ENCODE measurements around the gene STAT5A. TPM values are rescaled to one million over a fixed set of nuclear protein-coding genes. Genes with fewer than 3 reads are reported as not detected.

The STAT5A gene
- polyA plus RNA-seq, 1 of the 3 experiments (the other 2 are of a cell fraction): 2.3 TPM

DNA sequence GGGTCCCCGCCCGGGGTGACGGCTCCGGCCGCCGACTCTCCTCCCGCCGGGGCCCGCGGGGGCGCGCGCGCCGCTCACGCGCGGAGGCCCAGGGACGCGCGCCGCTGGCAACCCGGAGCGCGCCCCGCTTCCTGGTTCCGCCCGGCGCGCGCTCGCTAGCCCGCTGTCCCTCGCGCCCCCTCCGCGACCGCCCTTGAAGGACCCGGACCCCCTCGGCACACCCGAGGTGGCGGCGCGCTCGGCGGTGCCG, 12.0 kb upstream of the STAT5A start, which contains the start of gene STAT5B (continued):
- TF ChIP-seq, protein P1, sequence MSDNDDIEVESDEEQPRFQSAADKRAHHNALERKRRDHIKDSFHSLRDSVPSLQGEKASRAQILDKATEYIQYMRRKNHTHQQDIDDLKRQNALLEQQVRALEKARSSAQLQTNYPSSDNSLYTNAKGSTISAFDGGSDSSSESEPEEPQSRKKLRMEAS (IDR thresholded peaks at IDR 0.05; ENCODE audit: low read depth): no peak
- no peak for TF ChIP-seq GABPA (IDR thresholded peaks at IDR 0.05; ENCODE audit: low read depth)
- no peak for TF ChIP-seq TCF12 (IDR thresholded peaks at IDR 0.05)
- TF ChIP-seq TEAD4 (IDR thresholded peaks at IDR 0.05; ENCODE audit: borderline replicate concordance, insufficient read depth): no peak
- no peak for TF ChIP-seq MXI1 (IDR thresholded peaks at IDR 0.05; ENCODE audit: low read depth, low read length)
- TF ChIP-seq, protein P2, sequence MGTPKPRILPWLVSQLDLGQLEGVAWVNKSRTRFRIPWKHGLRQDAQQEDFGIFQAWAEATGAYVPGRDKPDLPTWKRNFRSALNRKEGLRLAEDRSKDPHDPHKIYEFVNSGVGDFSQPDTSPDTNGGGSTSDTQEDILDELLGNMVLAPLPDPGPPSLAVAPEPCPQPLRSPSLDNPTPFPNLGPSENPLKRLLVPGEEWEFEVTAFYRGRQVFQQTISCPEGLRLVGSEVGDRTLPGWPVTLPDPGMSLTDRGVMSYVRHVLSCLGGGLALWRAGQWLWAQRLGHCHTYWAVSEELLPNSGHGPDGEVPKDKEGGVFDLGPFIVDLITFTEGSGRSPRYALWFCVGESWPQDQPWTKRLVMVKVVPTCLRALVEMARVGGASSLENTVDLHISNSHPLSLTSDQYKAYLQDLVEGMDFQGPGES (IDR thresholded peaks at IDR 0.05; ENCODE audit: low read depth, low read length): no peak
- TF ChIP-seq FOSL2 (IDR thresholded peaks at IDR 0.05; ENCODE audit: borderline replicate concordance, low read depth): no peak
- TF ChIP-seq, protein P3, sequence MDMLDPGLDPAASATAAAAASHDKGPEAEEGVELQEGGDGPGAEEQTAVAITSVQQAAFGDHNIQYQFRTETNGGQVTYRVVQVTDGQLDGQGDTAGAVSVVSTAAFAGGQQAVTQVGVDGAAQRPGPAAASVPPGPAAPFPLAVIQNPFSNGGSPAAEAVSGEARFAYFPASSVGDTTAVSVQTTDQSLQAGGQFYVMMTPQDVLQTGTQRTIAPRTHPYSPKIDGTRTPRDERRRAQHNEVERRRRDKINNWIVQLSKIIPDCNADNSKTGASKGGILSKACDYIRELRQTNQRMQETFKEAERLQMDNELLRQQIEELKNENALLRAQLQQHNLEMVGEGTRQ (IDR thresholded peaks at IDR 0.05; ENCODE audit: borderline replicate concordance, low read depth, low read length): no peak

DNA sequence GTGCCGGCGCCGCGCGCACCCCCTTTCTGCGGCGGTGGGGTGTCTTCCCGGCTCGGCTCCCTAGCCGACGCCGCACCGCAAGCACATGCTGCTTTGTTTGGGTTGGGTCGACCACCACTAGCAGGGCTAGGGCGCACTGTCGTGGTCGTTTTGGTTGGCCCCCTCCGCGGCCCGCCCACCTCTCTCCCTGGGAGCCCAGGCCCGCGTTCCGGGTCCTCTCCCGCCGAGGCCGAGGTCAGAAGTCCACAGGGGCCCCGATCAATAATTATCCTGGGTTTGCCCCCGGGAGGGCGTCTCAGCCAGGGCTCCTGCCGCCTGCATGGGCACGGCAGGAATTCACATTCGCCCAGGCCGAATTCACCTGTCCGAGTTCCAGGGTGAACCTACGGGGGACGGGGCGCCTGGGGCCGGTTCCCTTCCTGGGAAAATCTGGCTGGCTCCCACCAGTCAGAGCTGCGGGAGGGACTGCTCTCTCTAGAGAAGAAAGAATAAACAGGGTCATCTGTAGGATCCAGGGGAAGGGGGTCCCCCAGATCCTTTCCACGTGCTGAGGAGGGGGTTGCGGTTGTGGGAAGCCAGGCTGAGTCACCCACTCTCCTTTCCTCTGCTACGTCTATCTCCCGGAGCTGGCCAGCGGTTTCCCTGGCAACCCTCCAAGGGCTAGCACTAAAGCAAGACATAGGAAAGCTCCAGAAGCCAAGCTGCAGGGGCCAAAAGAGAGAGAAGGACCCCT, 11.5 kb upstream of the STAT5A start:
- H3K27ac ChIP-seq (ENCODE audit: low read depth in 2 of 2, low read length in 1 of 2): peak overlapping the region; percentile 67 to 85
- H3K9me3 ChIP-seq: no peaks in the 10 kb centered on the region
- H3K79me2 ChIP-seq (ENCODE audit: insufficient read depth): peaks cover 39% of the 10 kb centered on the region
- H3K27me3 ChIP-seq (ENCODE audit: insufficient read depth): no peaks in the 10 kb centered on the region
- peak overlapping the region; percentile 89 for H2AFZ ChIP-seq (ENCODE audit: low read depth)
- peaks cover 17% of the 10 kb centered on the region for H4K20me1 ChIP-seq (ENCODE audit: insufficient read depth)
- no peaks in the 10 kb centered on the region for H3K36me3 ChIP-seq (replicated peaks in 1 of 2; ENCODE audit: control insufficient read depth in 1 of 2, insufficient read depth in 2 of 2, low read length in 1 of 2)
- DNase-seq: peak; percentile 74
- POLR2A ChIA-PET: interaction anchor here (0.6 to 1.2 kb wide), 6 partner anchors 28 to 496 kb away, joined by 3 to 6 read pairs (median 4); partner anchors contain the start of gene VPS25
- peak overlapping the region; percentile 99 for H3K4me2 ChIP-seq
- 7% methylated on average over 20 of the region's 44 CpGs for WGBS (ENCODE audit: low lambda C conversion rate)
- CTCF ChIA-PET: interaction anchor here (0.8 to 2.9 kb wide), 5 partner anchors 16 to 160 kb away, joined by 3 to 13 read pairs (median 4); no protein-coding TSS in a partner anchor
- peak overlapping the region; percentile 81 for H3K9ac ChIP-seq
- no peaks in the 10 kb centered on the region for H3K9me2 ChIP-seq
- TF ChIP-seq, protein P1 (IDR thresholded peaks at IDR 0.05; ENCODE audit: low read depth): peak; percentile 61; the same call in 1 of the 2 replicates
- TF ChIP-seq EP300 (IDR thresholded peaks at IDR 0.05; ENCODE audit: borderline replicate concordance in 1 of 2, low read depth in 1 of 2, low read length in 1 of 2): no peak
- TF ChIP-seq JUND (IDR thresholded peaks at IDR 0.05): peak; percentile 56; the same call in 1 of the 2 replicates
- no peak for TF ChIP-seq RCOR1 (IDR thresholded peaks at IDR 0.05; ENCODE audit: low read length)
- TF ChIP-seq FOSL2 (IDR thresholded peaks at IDR 0.05; ENCODE audit: borderline replicate concordance, low read depth): peak; percentile 77
- 0 out of 2 replicates have a peak, but pooled peaks have one; percentile 12 for TF ChIP-seq SIN3A (IDR thresholded peaks at IDR 0.05; ENCODE audit: borderline replicate concordance, low read depth, low read length)
- TF ChIP-seq REST (IDR thresholded peaks at IDR 0.05; ENCODE audit: low read depth, low read length): peak; percentile 76
- TF ChIP-seq NFIC (IDR thresholded peaks at IDR 0.05; ENCODE audit: borderline replicate concordance): peak; percentile 56
- H3K4me3 ChIP-seq (ENCODE audit: low read depth in 2 of 2, low read length in 1 of 2): peak overlapping the region; percentile 71 to 92
- H3K4me1 ChIP-seq (ENCODE audit: control insufficient read depth in 1 of 2, insufficient read depth in 2 of 2, low read depth in 1 of 2, low read length in 1 of 2): peaks cover 14 to 21% of the 10 kb centered on the region in 2 experiments; a peak in 3 of 4 replicates
- H3F3A ChIP-seq (replicated peaks; ENCODE audit: insufficient read depth): peaks cover 6% of the 10 kb centered on the region
